T-helper 2 cell (primary cell): ENCODE results near the gene CMC1.
"Not testable (repeated sequence)": the region's sequence is repeated elsewhere in the genome, so short reads cannot be mapped to it uniquely, and the experiment has no call there.

Experiments used
- DNase-seq, 5 experiments: peaks; one replicate each; pipeline versions ENCODE4 v3.0.0 to v3.0.0-alpha.2; 2012 to 2022

Gene CMC1

GRCh38 chr3:28244491-28244890 is 3.1 kb downstream of the CMC1 start:
- DNase-seq = no peak

- DNase-seq = peak in 1 of 5 experiments; percentile 32
Measured at GRCh38 chr3:28247286-28247685, 5.9 kb downstream of the CMC1 start.

GRCh38 chr3:28250999-28251398 is 9.6 kb downstream of the CMC1 start:
- peak in 1 of 5 experiments; percentile 24 for DNase-seq

- peak in 1 of 5 experiments; percentile 73 for DNase-seq
Measured at GRCh38 chr3:28252001-28252431, 10.6 kb downstream of the CMC1 start.

GRCh38 chr3:28253040-28253715 is 11.8 kb downstream of the CMC1 start:
- no peak for DNase-seq

- DNase-seq = no peak
Measured at GRCh38 chr3:28262001-28262400, 20.6 kb downstream of the CMC1 start.

- no peak for DNase-seq
Measured at GRCh38 chr3:28265641-28266040, 24.2 kb downstream of the CMC1 start.

- DNase-seq = no peak
Measured at GRCh38 chr3:28267984-28268849, 26.8 kb downstream of the CMC1 start.

- no peak for DNase-seq
Measured at GRCh38 chr3:28268989-28269388, 27.6 kb downstream of the CMC1 start.

- not testable (repeated sequence) for DNase-seq
Measured at GRCh38 chr3:28269884-28270283, 28.5 kb downstream of the CMC1 start.

- no peak for DNase-seq
Measured at GRCh38 chr3:28273837-28274236, 32.4 kb downstream of the CMC1 start.

GRCh38 chr3:28278918-28279317 is 37.5 kb downstream of the CMC1 start:
- no peak for DNase-seq

GRCh38 chr3:28279770-28280169 is 38.4 kb downstream of the CMC1 start:
- no peak for DNase-seq

- DNase-seq = no peak
Measured at GRCh38 chr3:28280781-28281180, 39.4 kb downstream of the CMC1 start.

GRCh38 chr3:28286595-28286994 is 45.2 kb downstream of the CMC1 start:
- peak in 2 of 5 experiments; percentile 12 to 63 for DNase-seq

GRCh38 chr3:28287046-28287445 is 45.6 kb downstream of the CMC1 start:
- no peak for DNase-seq

GRCh38 chr3:28290863-28291300 is 49.5 kb downstream of the CMC1 start:
- DNase-seq = no peak

GRCh38 chr3:28291577-28291976 is 50.2 kb downstream of the CMC1 start:
- DNase-seq = no peak

GRCh38 chr3:28292622-28293021 is 51.2 kb downstream of the CMC1 start:
- no peak for DNase-seq

GRCh38 chr3:28294667-28295413 is 53.4 kb downstream of the CMC1 start:
- no peak for DNase-seq

- peak in 1 of 5 experiments; percentile 14 for DNase-seq
Measured at GRCh38 chr3:28295898-28296490, 54.6 kb downstream of the CMC1 start.

GRCh38 chr3:28299705-28300104 is 58.3 kb downstream of the CMC1 start:
- DNase-seq = no peak
